Panc1 (cell line): ENCODE results near the gene CDC5L.

Experiments used
- CTCF ChIP-seq: fragments of 450-650 bp; IDR thresholded peaks from 2 replicates; pipeline ENCODE4 v1.5.1; 2017; ENCODE audit warnings: mild to moderate bottlenecking
- TCF7L2 ChIP-seq: IDR thresholded peaks from 2 replicates; pipeline ENCODE4 v1.6.1; 2011; ENCODE audit warnings: mild to moderate bottlenecking, low read depth, low read length, inconsistent platforms

- no peak for TF ChIP-seq CTCF
- TF ChIP-seq TCF7L2: no peak
Measured at GRCh38 chr6:44451803-44452695, 64.5 kb downstream of the CDC5L start.
